NCI-H82 treated with DMSO at 0.1 percent for 48 hours (cell line): ENCODE measurements around the gene ADAMTS6.
"Not testable (repeated sequence)": the region's sequence is repeated elsewhere in the genome, so short reads cannot be mapped to it uniquely, and the experiment has no call there.

Experiments
- DNase-seq: peaks from one replicate; lab custom pipeline; 2025; ENCODE audit not compliant: unreplicated experiment; lab: John Stamatoyannopoulos, UW

Gene ADAMTS6

GRCh38 chr5:65481635-65482295, at the start of gene ADAMTS6:
Gene ADAMTS6, minus strand, starts transcription at chr5:65481920. Its CDS starts 8,247 bp downstream, at chr5:65473673.
- DNase-seq, result peak; percentile 4

GRCh38 chr5:65530904-65531303, 49.2 kb upstream of the ADAMTS6 start:
- DNase-seq, result no peak

- no peak for DNase-seq
These were observed 44.0 kb upstream of the ADAMTS6 start for GRCh38 chr5:65525726-65526125.

GRCh38 chr5:65512170-65512937, 30.6 kb upstream of the ADAMTS6 start:
- DNase-seq, result no peak

GRCh38 chr5:65508978-65509377, 27.3 kb upstream of the ADAMTS6 start:
- no peak for DNase-seq

GRCh38 chr5:65506961-65507360, 25.2 kb upstream of the ADAMTS6 start:
- no peak for DNase-seq

- no peak for DNase-seq
These were observed 7.4 kb upstream of the ADAMTS6 start for GRCh38 chr5:65489119-65489518.

- DNase-seq, result not testable (repeated sequence)
These were observed 6.4 kb upstream of the ADAMTS6 start for GRCh38 chr5:65488038-65488687.

GRCh38 chr5:65486803-65487202, 5.1 kb upstream of the ADAMTS6 start:
- DNase-seq, result not testable (repeated sequence)

- DNase-seq, result no peak
These were observed 3.7 kb upstream of the ADAMTS6 start for GRCh38 chr5:65485405-65485804.

- peak; percentile 28 for DNase-seq
These were observed 2.0 kb upstream of the ADAMTS6 start for GRCh38 chr5:65483546-65484346.

GRCh38 chr5:65482736-65483545, 1.2 kb upstream of the ADAMTS6 start:
- DNase-seq, result no peak

GRCh38 chr5:65482296-65482735, 596 bp upstream of the ADAMTS6 start:
- DNase-seq, result no peak

GRCh38 chr5:65481171-65481581, 544 bp downstream of the ADAMTS6 start:
- DNase-seq, result no peak

GRCh38 chr5:65480306-65480865, 1.3 kb downstream of the ADAMTS6 start:
- DNase-seq, result peak; percentile 81

- DNase-seq, result no peak
These were observed 2.2 kb downstream of the ADAMTS6 start for GRCh38 chr5:65479527-65479926.

GRCh38 chr5:65478336-65478735, 3.4 kb downstream of the ADAMTS6 start:
- no peak for DNase-seq

GRCh38 chr5:65475895-65476294, 5.8 kb downstream of the ADAMTS6 start:
- DNase-seq, result peak; percentile 29

- no peak for DNase-seq
These were observed 6.4 kb downstream of the ADAMTS6 start for GRCh38 chr5:65475336-65475735.
